ENCODE results near the gene TRIM39. TPM values are rescaled to one million over a fixed set of nuclear protein-coding genes. Genes with fewer than 3 reads are reported as not detected.
A peak's percentile ranks its signal among the peaks of the same experiment; 100 is the strongest.

TRIM39 gene
- total and polyA plus RNA-seq, 7 donors: 7.4 to 20.9 (median 11.4) TPM

- Histone ChIP-seq H3K9me3 (no peaks in the 10 kb centered on the region), H3K36me3 (ENCODE audit: insufficient read depth in 1 of 2, low read depth in 1 of 2) (peaks cover 4 to 17% of the 10 kb centered on the region in 2 donors), H3K4me1 (peaks cover 23% of the 10 kb centered on the region), H3K27ac (peak overlapping the region; percentile 99), H3K4me3 (peak overlapping the region; percentile 94), H3K27me3 (ENCODE audit: insufficient read depth in 3 of 3, low read length in 2 of 3) (no peaks in the 10 kb centered on the region)
- WGBS, 3 donors: 5 to 6% (median 5%) methylated on average over 10 of the region's 10 CpGs
- intact Hi-C loops (cut with DNase I): loop anchor here (5.0 to 10.0 kb wide), 2 partner anchors 108 to 111 kb away; partner anchors contain the start of gene TRIM26 (in 1 of the 2)
- ATAC-seq (peak; percentile 33 to 48 (median 40)), DNase-seq (peak in 1 of 2 donors; percentile 43)
- TF ChIP-seq CTCF (IDR thresholded peaks at IDR 0.05): no peak
These were observed 1.4 kb upstream of the TRIM39 start for GRCh38 chr6:30325150-30325872.

- Histone ChIP-seq H3K27ac (peak overlapping the region; percentile 99), H3K4me3 (peak overlapping the region; percentile 94), H3K27me3 (ENCODE audit: insufficient read depth in 3 of 3, low read length in 2 of 3) (no peaks in the 10 kb centered on the region), H3K9me3 (no peaks in the 10 kb centered on the region), H3K4me1 (peaks cover 20% of the 10 kb centered on the region), H3K36me3 (ENCODE audit: insufficient read depth in 1 of 2, low read depth in 1 of 2) (peaks cover 4 to 24% of the 10 kb centered on the region in 2 donors)
- DNase-seq: peak; percentile 40 to 60
- WGBS, 3 donors: 0 to 1% (median 1%) methylated on average over 25 to 29 of the region's 29 CpGs
- intact Hi-C loops (cut with DNase I): loop anchor here (5.0 to 10.0 kb wide), 2 partner anchors 109 to 111 kb away; partner anchors contain the start of gene TRIM26 (in 1 of the 2)
- ATAC-seq: peak; percentile 75 to 80 (median 78)
- no peak for TF ChIP-seq CTCF (IDR thresholded peaks at IDR 0.05)
These were observed 728 bp upstream of the TRIM39 start for GRCh38 chr6:30325873-30326525.

GRCh38 chr6:30327232-30327746, 562 bp downstream of the TRIM39 start:
- WGBS, 3 donors: 3 to 5% (median 4%) methylated on average over 17 of the region's 17 CpGs
- peaks cover 4 to 37% of the 10 kb centered on the region in 2 donors for H3K36me3 ChIP-seq (ENCODE audit: insufficient read depth in 1 of 2, low read depth in 1 of 2)
- no peaks in the 10 kb centered on the region for H3K9me3 ChIP-seq
- H3K27me3 ChIP-seq (ENCODE audit: insufficient read depth in 3 of 3, low read length in 2 of 3): no peaks in the 10 kb centered on the region
- peaks cover 18% of the 10 kb centered on the region for H3K4me1 ChIP-seq
- peak overlapping the region; percentile 94 for H3K4me3 ChIP-seq
- no peak for DNase-seq
- no peak for TF ChIP-seq CTCF (IDR thresholded peaks at IDR 0.05)
- ATAC-seq: no peak
- peak overlapping the region; percentile 99 for H3K27ac ChIP-seq
- intact Hi-C loops (cut with DNase I): loop anchor here (5.0 to 10.0 kb wide), 2 partner anchors 110 to 112 kb away; partner anchors contain the start of gene TRIM26 (in 1 of the 2)

DNA sequence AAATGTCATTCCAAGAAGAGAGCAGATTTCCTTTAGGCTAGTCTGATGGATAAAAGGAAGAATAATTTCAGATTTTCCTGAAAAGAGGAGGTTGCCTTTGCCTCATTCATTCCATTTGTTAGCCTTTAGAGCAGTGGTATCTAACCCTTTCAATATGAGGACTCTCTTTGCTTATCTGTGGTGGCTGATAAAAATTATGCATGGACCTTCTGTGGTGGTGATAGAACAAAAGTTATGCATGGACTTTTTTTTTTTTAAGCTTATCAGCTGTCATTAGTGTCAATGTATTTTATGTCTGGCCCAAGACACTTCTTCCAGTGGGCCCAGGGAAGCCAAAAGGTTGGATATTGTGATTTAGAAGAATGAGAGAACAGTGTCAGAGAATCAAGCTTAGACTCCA, 1.7 kb downstream of the TRIM39 start:
- TF ChIP-seq CTCF (IDR thresholded peaks at IDR 0.05): no peak
- H3K4me3 ChIP-seq: no peak overlapping the region
- no peak overlapping the region for H3K27ac ChIP-seq
- no peak for DNase-seq
- H3K4me1 ChIP-seq: peaks cover 18% of the 10 kb centered on the region
- intact Hi-C loops (cut with DNase I): loop anchor here (5.0 to 10.0 kb wide), 2 partner anchors 111 to 114 kb away; partner anchors contain the start of gene TRIM26 (in 1 of the 2)
- ATAC-seq: no peak
- peaks cover 4 to 47% of the 10 kb centered on the region in 2 donors for H3K36me3 ChIP-seq (ENCODE audit: insufficient read depth in 1 of 2, low read depth in 1 of 2)
- no peaks in the 10 kb centered on the region for H3K27me3 ChIP-seq (ENCODE audit: insufficient read depth in 3 of 3, low read length in 2 of 3)
- H3K9me3 ChIP-seq: no peaks in the 10 kb centered on the region
